GM21737 (cell line): ENCODE data around the gene TRAP1.

Experiments used
- ATAC-seq: cut with Tn5 transposase; IDR thresholded peaks from one replicate; pipeline ENCODE4 v1.9.1; 2021; ENCODE audit warnings: mild to moderate bottlenecking, moderate library complexity; ENCODE audit not compliant: unreplicated experiment

Gene TRAP1

DNA sequence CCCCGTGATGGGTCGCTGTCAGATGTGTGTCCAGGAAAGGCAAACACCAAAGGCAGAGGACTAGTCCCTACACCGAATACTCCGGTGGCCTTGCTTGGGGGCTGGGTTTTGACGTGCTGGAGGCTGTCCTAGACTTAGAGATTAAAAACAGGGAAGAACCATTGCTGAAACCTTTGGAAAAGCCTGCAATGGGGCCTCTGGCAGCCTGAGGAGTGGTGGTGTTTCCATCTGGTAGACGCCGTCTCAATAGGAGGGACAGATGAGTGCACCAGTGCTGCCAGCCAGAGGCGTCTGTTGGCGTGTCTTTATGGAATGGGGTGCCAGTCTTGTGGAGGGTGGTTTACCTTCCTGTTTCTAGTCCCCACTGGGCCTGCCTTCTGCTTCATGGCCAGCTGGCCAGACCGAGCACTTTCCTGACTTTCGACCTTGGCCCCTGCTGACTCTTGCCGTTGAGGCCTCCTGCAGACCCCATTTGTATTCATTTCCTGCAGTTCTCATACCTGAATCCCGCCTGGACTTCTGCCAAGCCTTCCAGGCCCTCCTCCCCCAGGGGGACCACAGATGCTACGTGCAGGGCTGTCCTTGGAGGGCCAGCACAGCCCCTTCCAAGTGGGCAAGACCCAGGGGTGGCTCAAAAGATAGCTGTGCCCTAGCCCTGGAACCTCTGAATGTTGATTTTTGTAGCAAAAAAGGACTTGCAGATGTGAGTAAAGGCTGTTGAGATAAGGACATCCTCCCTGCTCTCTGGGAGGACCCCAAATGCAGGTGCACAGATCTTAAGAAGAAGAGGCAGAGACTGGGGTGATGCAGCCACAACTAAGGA is 64.7 kb downstream of the TRAP1 start:
- ATAC-seq = no peak

DNA sequence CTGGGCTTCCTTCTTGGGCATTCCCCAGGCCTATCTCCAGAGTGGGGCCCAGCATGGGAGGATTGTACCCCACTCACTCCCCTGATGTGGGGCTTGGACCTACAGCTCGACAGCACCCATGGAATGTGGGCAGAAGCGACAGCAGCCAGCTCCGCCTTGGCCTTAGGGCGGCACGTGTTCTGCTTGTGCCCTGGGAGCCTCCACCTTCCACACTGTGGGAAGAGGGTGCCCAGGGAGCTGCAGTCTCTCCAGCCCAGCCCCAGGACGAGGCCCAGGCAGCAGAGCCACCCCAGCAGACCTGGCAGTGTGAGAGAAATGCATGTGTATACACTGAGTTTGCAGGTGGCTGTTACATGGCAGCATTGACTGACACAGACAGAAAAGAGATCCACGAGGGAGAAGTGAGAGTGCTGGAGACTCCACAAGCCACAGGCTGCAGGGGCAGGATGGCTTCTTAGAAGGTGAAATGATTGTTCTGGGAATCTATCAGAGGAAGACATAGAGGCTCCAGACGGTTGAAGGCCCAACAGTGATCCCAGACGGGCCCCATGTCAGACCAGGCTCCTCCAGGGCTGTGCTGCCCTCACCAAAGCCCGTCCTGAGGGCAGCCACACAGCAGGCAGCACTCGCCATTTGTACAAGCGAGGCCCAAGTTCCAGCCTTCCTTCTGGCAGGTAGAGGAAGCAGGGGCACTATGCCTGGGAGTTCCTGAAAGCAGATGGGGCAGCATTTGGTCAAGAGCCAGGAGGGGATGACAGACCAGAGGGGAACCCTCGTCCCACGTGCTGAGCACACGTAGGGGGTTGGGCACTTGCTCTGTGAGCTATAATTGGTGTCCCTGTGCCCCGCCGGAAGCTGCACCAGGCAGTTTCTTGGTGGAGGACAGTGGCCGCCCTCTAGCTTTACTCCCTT is 65.6 kb downstream of the TRAP1 start:
- no peak for ATAC-seq

DNA sequence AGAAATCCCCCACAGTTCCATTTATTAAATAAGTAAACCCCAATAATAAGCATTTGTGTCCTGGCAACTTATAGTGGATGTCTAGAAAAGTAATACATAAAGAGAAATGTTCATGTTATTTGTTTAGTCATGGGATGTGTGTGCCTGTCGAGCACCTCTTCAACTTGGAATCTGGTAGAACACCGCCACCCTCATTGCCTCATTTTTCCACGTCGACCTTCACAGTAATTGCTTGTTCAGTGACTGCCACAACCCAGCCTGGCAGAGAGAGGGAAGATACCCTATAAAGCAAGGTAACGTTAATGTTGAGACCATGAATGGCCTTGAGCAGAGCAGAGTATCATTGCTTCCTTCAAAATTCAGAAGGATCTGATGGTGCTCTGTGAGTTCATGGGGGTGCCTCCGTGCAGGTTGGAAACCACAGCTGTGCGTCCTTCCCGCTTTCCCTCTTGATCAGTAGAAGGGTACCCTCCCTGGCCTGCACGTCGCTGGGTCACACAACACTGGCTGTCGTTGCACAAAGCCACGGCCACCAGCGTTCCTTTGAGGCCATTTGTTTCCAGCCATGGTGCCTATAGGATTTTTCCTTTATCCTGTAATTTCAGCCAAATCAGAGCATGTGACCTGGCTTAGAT is 66.6 kb downstream of the TRAP1 start:
- ATAC-seq = no peak

DNA sequence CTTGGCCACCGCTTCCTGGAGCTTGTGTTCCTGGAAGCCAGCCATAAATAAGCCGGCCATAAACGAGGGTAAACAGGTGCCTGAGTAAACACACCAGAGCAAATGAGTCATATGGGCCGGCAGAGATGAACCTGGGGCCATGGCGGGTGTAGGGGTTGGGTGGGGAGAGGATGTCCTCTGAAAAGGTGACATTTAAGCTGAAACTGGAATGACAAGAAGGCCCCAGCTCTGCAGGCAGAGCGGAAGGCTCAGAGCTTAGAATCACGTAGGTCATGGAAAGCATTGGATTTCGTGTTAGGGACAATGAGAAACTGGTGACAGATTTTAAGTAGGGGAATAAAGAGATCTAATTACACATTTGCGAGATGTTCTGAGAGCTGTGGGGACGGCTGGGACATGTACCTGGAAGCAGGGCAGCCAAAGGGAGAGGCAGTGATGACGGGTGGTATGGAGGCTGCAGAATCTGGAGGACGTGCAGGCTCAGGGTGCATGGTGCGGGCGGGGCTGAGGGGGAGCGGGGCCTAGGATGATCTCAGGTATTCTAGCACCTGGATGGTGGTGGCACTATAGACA is 70.9 kb downstream of the TRAP1 start:
- ATAC-seq = no peak

DNA sequence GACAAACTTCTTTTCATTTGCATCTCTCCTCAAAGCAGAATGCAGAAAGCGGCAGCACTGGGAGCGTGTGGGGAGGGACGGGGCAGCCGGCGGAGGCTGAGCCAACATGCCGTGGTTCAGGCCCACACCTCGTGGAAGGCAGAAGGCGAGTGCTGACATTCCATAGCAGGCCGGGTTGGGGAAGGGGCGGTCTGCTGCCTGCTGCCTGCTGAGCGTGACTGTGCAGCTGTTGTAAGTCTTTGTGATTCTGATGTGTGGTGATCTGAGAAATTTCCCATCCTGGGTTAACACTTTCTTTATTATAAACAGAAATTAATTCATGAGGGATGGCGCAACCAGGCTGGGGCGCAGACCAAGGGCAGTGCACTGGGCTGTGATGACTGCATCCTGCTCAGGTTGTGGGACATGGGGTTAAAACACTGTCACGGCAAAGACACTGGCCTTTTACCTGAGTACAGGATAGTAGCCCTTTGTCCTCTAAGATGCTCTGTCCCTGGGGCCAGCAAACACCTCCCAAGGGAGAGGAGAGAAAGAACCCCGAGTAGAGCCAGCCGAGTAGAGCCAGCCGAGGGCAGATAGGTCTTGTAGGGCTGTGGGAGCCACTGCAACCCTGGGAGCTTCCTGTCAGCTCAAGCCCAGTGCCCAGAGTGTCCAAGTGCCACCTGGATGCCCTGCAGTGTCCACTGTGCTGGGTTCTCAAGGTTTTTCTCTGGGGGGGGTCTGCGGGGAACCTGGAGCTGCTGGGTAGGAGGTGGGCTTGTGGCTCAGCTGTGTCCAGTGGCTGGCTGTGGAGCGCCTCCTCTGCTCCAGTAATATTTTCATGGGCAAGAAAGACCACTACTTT is 71.6 kb downstream of the TRAP1 start:
- no peak for ATAC-seq

DNA sequence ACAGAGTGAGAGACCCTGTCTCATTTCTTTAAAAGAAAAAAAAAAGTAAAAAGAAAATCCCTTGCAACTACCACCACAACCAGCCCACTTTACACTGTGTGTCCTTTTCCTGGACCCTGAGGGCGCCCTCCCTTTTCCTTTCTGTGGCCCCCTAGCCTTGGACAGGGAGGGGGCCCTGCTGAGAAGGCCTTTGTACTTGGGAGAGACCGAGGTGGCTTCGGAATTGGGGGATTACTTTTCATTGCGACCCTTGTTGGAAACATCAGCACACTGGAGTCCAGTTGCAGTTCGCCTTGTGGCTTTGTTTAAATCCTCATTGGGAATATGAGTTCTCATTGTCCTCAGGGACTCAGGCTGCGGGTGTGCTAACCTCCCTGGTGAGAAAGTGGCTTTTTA is 72.2 kb downstream of the TRAP1 start:
- no peak for ATAC-seq

DNA sequence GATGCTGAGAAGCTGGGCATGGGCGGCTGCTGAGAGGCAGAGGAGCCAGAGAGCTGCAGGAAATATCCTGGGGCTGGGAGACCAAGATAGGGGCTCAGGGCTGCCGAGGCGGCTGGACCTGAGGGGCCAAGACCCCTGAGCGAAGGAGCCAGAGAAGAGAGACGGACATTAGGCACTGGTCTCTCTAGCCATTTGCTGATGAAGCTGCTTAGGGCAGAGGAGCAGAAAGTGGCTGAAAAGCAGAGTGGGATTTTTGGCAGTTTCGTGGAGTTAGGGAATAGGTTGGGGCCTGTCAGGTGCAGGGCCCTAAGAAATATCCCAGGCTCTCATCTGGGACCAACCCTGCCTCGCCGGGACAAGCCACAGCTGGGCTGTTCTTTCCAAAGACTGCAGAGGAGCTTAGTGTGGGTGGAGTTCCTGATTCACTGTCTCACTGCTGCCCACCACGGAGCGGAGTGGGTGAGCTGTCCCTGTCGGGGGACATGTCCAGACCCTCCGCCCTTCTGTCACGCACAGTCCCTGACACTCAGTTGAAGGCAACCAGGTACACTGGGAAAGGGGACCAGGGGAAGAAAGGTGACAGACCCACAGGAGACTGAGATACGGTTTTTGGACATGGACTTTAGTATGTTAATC is 74.1 kb downstream of the TRAP1 start:
- ATAC-seq = no peak

DNA sequence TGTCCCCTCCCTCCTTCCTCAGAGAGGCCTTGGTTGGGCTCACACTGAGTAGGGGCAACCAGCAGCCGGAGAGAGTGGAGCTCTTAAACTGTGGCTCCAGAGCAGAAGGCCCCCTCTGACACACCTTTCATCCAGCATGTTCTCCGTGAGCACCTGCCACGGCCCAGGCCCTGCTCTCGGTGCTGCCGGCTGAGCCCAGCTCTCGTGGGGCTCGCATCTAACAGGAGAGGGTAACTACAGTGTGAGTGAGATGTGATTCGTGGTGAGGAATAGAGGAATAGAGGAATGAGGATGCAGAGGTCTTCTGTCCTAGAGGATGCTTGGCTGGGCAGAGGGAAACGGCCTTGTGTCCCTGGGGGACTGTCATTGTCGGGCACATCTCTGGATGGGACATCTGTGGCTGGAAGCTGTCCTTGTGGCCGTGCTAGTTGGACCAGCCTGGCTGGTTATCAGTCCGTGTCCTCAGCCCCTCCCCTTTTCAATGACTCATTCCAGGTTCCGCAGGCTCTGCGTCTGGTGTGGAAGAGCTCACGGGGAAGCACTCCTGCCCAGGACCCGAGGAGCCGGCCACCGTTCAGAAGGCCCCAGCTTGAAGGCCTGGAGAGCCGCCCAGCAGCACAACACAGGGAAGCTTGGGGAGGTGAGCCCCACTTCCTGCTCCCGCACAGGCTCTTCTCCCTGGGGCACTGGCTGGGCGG is 74.8 kb downstream of the TRAP1 start:
- no peak for ATAC-seq

DNA sequence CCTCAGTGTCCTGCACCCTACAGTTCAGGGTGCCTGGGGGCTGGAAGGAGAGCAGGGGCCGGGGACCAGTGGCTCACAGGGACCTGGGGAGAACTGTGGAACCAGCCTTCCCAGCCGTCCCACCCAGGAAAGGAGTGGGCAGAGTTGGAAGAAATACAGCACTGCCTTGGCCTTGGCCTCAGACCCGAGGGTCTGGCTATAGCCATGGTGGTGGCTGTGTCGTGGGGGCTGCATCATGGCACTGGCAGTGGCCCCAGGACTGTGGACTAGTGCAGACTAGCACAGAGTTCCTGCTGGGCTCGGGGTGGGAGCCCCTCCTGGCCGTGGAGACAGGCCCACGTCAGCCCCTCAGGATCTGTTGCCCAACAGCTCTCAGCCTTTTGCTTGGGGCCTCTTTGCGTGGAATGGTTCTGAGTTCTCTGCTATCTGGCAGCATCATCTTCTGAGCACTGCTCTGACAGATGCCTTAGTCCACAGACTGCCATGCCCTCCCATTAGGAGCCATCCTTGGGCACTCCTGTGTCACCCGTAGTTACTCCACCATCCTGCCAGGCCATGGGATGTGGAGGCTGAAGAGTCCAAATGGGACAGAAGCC is 75.4 kb downstream of the TRAP1 start:
- no peak for ATAC-seq

DNA sequence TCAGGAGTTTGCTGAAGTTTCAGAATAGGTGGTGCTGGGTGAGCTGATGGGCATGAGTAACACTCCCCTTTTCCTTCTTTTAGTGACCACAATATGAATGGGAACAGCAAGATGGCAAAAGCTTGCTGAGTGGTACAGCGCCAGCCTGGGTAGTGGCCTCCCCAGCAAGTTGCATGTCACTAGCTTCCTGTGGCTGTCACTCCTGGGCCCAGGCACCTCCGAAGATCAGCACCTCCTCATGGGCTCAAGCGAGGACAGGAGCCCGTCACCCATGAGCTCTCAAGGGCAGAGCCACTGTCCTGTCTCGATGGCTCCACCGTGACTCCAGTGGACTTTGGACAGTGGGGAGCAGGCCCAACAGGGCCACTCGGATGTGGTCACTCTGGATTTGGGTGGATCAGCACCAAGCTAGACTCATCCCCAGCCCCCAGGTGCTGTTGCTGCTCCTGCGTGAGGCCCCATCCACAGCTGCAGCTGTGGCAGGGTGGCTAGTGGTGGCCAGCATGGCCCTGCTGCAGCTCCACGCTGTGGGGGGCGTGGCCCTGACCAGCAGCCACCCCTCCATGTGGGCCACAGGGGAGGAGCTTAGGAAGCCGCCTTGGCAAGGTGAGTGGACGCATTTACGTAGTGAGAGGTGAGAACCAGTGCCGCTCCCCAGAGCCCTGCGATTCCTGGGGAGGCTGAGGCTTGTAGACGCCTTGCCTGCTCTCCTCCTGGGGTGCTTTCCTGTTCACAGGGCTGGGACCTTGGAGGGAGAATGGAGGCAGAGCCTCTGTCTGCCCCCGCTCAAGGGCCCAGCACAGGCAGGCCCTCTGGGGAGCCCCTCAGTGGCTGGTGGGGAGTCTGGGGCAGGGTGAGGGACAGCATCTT is 76.5 kb downstream of the TRAP1 start:
- ATAC-seq = no peak

DNA sequence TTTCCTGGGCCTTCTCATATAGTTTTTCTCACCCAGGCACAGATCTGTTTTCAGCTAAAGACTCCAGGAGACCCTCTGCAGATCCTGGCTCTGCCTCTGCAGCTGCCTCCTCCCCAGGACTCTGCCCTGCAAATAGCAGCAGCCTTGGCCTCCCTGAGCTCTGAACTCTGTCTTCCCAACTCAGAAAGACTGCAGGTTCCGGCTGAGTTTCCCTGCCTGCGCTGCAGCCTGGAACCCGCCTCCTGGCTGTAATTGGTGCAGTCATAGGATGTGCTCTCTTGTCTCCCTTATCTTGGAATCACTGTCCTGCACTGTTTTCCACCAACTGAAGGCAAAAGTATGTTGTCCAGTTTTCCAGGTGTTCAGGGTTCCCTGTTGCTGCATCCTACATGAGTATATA is 77.1 kb downstream of the TRAP1 start:
- ATAC-seq = no peak

DNA sequence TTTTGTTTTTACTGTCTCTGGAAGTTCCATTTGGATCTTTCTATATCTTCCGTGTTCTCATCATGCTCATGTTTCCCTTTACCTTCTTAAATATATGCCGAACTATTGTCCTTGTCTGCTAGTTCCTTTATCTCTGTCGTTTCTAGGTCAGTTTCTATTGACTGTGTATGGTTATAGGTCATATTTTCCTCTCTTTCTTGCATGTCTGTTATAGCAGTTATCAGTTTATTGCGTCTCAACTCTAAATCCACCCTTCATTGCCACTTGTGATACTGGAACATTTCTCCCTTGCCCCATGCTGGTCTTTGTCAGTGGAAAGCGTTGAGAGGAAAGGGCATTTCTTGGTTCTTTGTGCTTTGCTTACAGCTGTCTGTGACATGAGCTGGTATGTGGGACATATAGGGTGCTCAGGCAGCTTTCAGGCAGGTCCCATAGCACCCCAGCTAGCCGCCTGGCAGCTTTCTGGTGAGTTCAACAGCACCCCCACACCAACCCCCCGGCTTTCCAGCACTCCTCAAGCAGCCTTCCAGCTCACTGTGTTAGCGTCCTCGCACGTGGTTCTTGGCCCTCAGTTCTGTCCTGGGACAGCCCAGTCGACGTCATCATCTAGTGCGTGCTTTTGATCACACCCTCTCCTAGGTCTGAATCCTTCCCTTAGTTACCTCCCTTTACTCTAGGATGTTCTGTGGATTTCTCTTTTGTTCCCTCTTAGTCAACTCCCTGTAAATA is 78.2 kb downstream of the TRAP1 start:
- no peak for ATAC-seq

DNA sequence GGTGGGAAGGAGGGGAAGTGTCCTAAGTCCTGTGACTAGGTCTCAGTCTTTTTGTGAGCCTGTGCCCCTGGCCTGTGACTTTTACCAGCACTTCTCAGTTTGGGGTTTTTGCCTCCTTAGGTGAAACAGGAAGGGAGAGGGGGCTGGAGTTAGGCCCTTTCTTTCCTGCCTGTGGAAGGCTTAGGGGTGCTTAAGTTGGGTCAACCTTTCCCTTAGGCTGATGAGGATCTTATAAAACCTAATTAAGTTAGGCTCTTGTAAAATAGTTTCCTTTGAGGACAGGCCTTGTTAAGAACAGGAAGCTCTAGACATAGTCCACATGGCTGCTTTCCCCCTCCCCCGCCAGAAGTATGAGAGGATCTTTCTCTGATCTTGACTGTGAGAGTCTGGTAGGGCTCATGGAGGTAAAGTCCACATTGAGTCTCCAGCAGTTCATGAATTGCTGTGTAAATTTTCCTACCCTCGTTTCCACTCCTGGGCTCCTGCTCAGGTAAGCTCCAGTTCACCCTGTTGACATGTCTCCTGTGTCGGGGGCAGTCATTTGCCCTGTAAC is 79.9 kb downstream of the TRAP1 start:
- no peak for ATAC-seq

DNA sequence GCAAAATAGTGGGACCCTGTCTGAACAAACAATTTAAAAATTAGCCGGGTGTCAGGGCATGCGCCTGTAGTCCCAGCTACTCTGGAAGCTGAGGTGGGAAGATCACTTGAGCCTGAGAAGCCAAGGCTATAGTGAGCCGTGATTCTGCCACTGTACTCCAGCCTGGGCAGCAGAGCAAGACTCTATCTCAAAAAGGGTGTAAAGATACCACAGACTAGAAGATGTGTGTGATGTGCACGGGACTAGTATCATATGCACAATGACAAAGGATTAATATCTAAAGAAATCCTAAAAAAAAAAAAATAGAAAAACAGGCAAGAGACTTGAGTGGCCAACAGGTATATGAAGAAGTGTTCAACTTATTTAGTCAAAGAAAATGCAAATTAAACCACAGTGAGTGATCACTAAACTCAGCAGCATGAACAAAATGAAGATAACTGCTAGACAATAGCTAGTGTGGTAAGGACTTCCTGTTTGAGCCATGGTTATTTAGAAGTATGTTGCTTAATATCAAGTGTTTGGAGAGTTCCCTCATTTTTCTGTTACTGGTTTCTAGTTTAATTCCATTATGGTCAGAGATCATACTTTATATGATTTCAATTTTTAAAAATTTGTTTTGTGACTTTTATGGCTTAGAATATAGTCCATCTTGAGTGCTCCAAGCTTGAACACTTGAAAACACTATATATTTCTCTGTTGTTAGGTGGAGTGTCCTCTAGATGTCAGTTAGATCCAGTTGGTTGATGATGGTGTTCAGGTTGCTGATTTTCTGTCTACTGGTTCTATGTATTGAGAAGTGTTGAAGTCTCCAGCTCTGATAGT is 91.2 kb downstream of the TRAP1 start:
- ATAC-seq = no peak

DNA sequence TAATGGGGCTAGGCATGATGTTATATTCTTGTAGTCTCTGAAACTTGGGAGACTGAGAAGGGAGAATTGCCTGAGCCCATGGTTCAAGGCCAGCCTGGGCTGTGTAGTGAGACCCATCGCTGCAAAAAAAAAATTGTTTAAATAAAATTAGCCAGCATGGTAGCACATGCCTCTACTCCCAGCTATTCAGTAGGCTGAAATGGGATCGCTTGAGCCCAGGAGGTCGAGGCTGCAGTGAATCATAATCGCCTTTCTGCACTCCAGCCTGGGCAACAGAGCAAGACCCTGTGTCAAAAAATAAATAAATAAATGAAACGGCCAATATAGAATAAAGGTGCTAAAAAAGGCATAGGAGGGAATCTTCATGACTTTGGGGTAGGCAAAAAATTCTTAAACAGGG is 92.0 kb downstream of the TRAP1 start:
- no peak for ATAC-seq

DNA sequence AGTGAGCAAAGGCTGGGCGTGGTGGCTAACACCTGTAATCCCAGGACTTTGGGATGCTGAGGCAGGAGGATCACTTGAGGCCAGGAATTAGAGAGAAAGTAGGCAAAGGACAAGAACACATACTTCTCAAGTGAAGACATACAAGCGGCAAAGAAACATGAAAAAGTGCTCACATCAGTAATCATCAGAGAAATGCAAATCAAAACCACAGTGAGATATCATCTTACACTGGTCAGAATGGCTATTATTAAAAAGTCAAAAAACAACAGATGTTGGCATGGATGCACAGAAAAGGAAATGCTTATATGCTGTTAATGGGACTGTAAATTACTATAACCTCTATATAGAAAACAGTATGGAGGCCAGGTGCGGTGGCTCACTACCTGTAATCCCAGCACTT is 93.7 kb downstream of the TRAP1 start:
- ATAC-seq = no peak
